ENCODE measurements around the gene OPN1MW. TPM values are rescaled to one million over a fixed set of nuclear protein-coding genes. Genes with fewer than 3 reads are reported as not detected.

Gene OPN1MW
- total RNA-seq, result not detected in 2 replicates

DNA sequence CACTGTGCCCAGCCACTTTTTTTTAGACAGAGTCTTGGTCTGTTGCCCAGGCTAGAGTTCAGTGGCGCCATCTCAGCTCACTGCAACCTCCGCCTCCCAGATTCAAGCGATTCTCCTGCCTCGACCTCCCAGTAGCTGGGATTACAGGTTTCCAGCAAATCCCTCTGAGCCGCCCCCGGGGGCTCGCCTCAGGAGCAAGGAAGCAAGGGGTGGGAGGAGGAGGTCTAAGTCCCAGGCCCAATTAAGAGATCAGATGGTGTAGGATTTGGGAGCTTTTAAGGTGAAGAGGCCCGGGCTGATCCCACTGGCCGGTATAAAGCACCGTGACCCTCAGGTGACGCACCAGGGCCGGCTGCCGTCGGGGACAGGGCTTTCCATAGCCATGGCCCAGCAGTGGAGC, at the start of gene OPN1MW:
TSS of gene OPN1MW (plus strand) at position 301 of the 400 bp plus-strand sequence. CDS start at position 383, 82 bp downstream.

DNA sequence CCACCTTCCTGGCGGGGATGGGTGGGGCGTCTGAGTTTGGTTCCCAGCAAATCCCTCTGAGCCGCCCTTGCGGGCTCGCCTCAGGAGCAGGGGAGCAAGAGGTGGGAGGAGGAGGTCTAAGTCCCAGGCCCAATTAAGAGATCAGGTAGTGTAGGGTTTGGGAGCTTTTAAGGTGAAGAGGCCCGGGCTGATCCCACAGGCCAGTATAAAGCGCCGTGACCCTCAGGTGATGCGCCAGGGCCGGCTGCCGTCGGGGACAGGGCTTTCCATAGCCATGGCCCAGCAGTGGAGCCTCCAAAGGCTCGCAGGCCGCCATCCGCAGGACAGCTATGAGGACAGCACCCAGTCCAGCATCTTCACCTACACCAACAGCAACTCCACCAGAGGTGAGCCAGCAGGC, 38.4 kb upstream of the OPN1MW start, which contains the start of gene OPN1LW:
TSS of gene OPN1LW (plus strand) at position 234 of the 400 bp plus-strand sequence. CDS start at position 275, 41 bp downstream.

DNA sequence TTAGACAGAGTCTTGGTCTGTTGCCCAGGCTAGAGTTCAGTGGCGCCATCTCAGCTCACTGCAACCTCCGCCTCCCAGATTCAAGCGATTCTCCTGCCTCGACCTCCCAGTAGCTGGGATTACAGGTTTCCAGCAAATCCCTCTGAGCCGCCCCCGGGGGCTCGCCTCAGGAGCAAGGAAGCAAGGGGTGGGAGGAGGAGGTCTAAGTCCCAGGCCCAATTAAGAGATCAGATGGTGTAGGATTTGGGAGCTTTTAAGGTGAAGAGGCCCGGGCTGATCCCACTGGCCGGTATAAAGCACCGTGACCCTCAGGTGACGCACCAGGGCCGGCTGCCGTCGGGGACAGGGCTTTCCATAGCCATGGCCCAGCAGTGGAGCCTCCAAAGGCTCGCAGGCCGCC, 37.1 kb downstream of the OPN1MW start, which contains the start of gene OPN1MW2:
TSS of gene OPN1MW2 (plus strand) at position 301 of the 400 bp plus-strand sequence. CDS start at position 361, 60 bp downstream.

Other genes starting within 250 kb of the OPN1MW start
- 81.6 and 104 TPM in 2 replicates for gene NAA10, start 247.6 kb upstream of the OPN1MW start, total RNA-seq
- gene RENBP, start 238.0 kb upstream of the OPN1MW start, total RNA-seq, result 0.52 and 3.3 TPM in 2 replicates
- gene HCFC1, start 210.8 kb upstream of the OPN1MW start, total RNA-seq, result 35.6 and 45.3 TPM in 2 replicates
- 6.5 and 6.6 TPM in 2 replicates for gene TMEM187, start 209.8 kb upstream of the OPN1MW start, total RNA-seq
- gene IRAK1, start 162.7 kb upstream of the OPN1MW start, total RNA-seq, result 57.1 and 89.2 TPM in 2 replicates
- 21.2 and 24.4 TPM in 2 replicates for gene MECP2, start 84.9 kb upstream of the OPN1MW start, total RNA-seq
- not detected in 2 replicates for gene OPN1LW, start 38.4 kb upstream of the OPN1MW start, total RNA-seq
- not detected in 2 replicates for gene OPN1MW2, start 37.2 kb downstream of the OPN1MW start, total RNA-seq
- gene OPN1MW3, start 75.0 kb downstream of the OPN1MW start, total RNA-seq, result not detected in 2 replicates
- not detected in 2 replicates for gene TEX28, start 112.5 kb downstream of the OPN1MW start, total RNA-seq
- gene TKTL1, start 113.2 kb downstream of the OPN1MW start, total RNA-seq, result not detected in 2 replicates
- 745 and 2,487 TPM in 2 replicates for gene FLNA, start 192.0 kb downstream of the OPN1MW start, total RNA-seq
- gene EMD, start 196.7 kb downstream of the OPN1MW start, total RNA-seq, result 66.7 and 79.0 TPM in 2 replicates
- 7,452 and 8,826 TPM in 2 replicates for gene RPL10, start 215.8 kb downstream of the OPN1MW start, total RNA-seq
- 47.1 and 58.0 TPM in 2 replicates for gene DNASE1L1, start 226.7 kb downstream of the OPN1MW start, total RNA-seq
- 15.8 and 28.1 TPM in 2 replicates for gene TAFAZZIN, start 228.9 kb downstream of the OPN1MW start, total RNA-seq
- gene ATP6AP1, start 246.1 kb downstream of the OPN1MW start, total RNA-seq, result 46.5 and 60.7 TPM in 2 replicates

Data from epithelial cell of alveolus of lung (primary cell).